GM18873 (cell line): ENCODE results near the gene NFATC1.

ENCODE experiments used
- ATAC-seq: cut with Tn5 transposase; IDR thresholded peaks from one replicate; pipeline ENCODE4 v1.9.1; 2021; ENCODE audit warnings: mild to moderate bottlenecking, moderate library complexity, moderate number of reproducible peaks; ENCODE audit not compliant: unreplicated experiment, low FRiP score

Gene NFATC1

DNA sequence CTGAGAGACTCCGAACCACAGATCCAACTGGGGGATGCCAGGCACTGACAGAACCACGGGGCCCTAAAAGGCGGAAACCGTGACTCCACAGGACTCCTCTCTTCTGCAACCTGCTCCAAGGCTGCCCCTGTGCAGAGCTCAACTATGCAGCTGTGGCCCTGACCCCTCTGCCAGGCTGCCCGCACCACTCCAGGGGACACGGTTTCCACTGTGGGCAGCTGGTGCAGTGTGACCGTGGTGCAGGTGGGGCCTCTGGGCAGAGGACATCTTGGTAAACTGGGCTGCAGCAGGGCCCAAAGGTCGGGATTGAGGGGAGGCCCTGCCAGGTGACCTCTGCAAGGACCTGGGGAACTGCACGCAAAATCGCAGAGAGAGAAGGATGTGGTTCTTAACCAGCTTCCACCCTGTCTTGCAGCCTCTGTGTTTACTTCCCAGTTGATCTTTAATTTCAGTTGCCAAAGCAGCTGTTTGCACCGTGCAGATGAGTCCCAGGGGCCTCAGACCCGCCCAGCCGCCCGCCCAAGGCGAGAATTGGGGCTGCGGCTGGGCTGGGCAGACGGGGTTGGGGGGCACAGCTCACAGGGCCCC, 179.3 kb downstream of the NFATC1 start:
- ATAC-seq = no peak

DNA sequence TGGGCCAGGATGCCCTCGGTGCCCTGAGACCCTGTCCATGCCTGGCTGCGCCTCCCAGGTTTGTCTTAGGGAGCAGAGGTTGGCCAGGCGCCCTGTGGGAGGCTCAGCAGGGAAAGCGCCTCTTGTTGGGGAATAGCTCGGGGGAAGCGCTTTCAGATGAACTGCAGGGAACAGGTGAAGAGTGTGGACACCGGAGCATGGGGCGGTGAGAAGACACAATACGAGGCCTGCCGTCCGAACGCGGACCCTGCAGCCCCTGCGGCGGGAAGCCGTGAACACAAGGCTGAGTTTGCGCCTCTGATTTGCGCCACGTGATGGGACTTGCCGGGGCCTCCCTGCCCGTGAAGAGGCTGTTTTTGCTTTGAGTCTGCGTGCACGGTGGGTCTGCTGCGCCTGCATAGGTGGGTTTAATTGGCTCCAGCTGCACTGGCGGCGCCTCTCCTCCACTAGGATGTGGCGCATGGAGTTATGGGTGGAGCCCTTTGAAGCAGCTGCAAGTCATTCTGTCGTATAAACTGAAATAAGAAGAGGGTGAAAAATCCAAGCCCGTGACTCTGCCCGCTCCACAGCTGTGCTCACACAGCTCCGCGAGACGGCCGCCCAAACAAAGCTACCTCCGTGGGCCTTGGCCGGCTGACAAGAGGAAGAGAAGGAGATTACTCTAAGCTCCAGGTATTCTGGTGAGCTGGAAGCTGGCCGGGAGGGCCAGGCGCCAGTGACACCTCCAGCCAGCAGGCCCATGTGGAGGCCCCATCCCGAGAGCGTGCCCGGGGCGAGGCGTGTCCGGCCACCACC, 180.4 kb downstream of the NFATC1 start:
- no peak for ATAC-seq

DNA sequence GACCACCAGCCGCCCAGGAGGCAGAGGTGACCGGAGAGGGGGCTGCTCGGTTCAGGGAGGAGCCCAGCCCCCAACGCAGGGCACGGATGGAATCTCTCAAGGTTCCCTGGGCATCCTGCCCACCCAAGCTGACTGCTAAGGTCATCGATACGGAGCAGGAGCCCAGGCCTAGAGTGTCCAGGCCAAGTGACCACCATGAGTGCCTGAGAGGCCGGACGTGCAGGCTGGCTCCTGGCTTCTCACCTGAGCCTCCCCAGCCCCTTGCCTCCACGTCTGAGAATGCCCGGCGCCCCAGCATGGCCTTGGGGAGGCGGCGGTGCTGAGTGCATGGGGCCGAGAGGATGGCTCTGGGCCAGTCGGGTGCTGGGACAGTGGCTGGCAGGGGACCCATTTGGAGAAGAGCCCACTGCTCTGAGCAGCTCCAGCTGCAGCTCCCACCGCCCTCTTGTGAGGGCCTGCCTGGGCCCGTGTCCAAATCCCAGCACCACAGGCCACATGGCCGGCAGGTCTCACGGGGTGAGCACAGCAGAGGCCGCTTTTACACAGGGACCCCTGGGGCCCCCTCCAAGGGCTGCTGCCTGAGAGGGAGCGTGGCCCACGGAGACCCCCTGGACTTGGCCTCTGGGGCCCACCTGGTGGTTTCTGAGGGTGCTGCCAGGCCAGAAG, 181.1 kb downstream of the NFATC1 start:
- ATAC-seq = no peak

DNA sequence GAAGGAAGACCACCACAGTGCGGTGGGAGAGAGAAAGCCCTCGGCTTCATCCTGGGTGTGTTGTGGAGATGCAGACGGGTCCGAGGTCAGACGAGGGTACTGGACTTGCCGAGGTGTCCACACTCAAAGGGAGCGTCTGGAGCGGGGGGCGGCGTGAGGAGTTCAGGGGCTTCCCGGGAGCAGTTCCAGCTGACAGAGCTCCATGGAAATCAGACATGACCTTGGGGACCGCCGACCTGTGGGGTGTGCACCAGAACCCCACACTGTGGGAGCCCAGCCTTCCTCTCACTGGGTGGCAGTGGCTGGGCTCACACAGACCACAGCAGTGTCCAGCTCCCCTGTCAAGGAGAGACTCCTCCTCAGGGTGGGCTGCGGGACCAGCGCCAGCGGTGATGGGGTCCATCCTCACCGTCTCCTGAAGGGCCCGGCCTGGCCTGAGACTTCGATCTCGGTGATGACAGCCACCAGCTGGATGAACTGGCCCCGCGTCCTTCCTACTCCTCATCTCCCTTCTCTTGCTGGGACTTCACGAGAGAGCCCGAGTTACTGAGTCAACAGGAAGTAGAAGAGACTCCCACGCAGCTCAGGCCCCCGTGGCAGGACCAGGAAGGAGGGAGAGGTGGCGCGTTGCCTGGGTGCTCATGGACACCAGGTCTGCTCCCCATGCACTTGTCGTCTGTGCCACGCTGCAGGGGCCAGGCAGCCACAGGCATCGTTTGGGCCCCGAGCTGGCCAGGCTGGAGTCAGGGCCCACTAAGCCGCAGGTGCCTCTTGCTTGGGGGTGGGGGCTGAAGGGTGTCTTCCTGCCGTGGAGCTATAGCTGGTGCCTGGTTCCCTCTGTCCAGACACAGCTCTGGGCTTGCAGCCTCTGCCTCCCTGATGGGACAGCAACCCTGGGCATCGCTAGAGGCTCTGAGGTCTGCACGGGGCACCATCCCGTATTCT, 182.0 kb downstream of the NFATC1 start:
- no peak for ATAC-seq

DNA sequence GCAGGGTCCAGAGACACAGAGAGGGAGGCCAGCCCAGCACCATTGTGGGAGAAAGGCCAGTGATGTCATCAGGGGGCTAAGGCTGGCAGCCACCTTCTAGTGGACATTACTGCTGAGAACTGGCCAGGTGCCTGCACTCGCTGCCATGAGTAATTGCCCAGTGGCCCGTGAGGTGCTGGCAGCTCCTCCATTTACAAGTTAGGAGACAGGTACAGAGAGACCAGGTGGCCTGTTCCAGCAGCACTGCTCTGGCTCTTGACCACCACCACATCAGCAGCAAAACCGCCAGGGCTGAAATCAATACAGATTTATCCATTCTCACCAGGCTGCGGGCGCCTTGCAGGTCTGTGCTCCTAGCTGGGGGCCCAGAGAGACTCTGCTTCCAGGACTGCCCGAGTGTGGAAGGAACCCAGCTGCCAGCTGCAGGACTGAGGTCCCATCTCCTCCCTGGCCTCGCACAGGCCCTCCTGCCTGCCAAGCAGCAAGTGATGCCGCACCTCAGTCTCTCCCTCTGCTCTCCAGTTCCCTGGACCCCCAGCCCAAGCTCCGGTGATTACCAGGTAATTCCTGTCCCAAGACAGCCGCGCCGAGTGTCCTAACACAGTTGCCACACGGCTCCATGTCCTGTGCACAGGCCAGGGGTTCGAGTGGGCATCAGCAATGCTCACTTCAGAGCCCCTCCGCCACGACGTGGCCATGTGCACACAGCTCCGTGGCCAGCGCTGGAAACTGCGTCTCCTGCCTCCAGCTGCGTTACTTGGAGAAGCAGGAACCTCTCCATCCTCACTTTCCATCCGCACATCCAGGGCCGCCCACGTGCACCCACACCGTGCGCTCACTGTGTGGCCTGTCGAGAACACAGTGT, 182.9 kb downstream of the NFATC1 start:
- ATAC-seq = no peak
